NCI-H774 (cell line): ENCODE results near the gene AKAP5.

Experiments used
- DNase-seq: peaks from one replicate; lab custom pipeline; 2025; lab: John Stamatoyannopoulos, UW

AKAP5 gene

GRCh38 chr14:64459405-64460136, 5.7 kb upstream of the AKAP5 start:
- DNase-seq, result no peak

DNA sequence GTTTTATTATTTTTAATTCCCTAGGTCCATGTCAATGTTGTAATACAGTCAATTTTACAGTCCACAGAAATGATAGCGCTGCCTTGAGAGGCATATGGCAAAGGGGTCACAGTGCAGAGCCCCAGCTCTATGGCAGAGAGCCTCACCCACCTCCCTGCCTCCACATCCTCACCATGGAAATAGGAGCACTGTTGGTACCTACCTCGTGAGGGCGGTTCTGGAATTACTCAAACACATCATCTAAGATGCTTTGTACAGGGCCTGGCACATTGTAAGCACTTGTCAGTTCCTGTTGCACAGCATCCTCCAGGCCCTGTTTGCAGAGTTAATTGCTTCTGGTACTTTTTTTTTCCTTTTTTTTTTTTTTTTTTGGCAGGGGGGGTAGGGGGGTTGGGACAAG, 4.1 kb upstream of the AKAP5 start:
- DNase-seq, result no peak

GRCh38 chr14:64463195-64463594, 2.1 kb upstream of the AKAP5 start:
- no peak for DNase-seq

DNA sequence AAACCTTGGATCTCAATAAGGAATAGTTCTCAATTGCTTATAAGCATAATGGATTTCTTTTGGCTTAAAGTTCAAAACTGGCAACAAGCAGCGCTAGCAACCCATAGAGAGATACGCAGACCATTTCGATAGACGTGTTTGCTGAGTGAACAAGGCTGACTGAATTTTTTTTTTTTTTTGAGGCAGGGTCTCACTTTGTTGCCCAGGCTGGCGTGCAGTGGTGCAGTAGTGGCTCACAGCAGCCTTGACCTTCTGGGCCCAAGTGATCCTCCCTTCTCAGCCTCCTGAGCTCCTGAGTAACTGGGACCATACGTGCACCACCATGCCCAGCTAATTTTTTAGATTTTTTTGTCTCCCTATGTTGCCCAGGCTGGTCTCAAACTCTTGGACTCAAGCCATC, 1.4 kb upstream of the AKAP5 start:
- DNase-seq, result no peak

DNA sequence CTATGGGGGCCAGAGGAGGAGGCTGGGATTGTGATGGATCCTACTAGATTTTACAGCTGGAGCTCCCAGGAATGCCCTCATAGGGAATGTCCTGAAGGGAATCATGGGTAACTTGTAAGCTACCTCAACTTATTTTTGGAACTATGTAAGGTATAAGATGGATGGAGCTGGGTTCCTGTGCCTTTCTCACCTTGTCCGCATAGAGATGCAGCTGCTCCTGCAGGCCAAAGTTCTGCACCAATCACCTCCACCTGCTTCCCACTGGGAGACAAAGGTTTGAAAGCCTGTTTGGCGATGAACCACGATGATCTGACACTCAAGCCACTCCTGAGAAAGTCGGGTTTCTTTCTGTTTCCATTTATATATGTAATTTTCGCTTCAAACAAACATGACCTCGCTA, 648 bp upstream of the AKAP5 start:
- DNase-seq, result no peak

DNA sequence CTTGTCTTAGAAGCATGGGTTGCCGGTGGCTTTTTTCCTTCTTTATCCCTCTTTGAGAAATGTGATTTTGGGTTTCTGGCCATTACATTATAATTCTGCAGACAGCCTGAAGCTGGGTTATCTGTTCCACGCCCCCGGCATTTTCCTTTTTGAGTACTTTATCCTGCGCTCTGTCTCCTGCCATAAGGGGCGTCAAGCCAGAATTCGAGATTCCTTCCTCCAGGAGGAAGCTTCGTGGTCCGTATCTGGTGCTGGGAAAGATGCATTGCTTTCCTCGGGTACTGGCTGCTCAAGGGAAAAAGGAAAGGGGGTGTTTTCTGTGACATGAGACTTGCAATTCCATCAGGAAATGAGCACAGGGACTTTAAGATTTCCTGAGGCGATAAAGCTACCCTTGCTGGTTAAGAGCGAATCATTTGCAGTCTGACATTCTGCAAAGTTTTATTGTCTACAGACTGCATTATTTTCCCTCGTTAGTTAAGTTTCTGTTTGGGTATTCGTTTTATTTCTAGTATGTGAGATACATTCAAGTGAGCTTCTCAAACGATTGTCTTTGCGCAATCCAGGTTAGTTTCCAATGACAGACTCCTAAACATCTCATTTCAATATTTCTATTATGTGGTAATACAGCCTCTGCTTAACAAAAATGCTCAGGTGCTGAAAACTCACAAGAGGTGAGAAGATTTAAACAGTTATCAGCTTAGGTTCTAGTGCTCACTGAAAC, 694 bp downstream of the AKAP5 start:
- no peak for DNase-seq

DNA sequence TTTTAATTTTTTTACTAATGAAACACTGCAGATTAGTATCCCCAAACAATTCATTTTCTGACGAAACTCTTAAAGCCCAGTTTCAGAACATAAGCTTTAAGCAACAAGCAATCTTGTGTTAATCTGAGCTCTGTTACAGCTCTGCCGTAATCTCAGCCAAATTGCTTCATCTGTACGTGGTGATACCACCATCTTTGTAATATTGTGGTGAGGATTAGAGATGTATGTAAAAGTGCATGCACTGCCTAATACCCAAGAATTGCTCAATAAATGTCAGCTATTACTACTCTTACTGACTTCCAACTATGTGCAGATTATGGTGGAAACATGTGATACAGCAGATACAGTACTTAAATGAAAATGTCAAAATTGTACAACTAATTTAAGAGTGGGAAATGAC, 1.8 kb downstream of the AKAP5 start:
- no peak for DNase-seq

- DNase-seq, result no peak
These were observed 2.3 kb downstream of the AKAP5 start for GRCh38 chr14:64467566-64467965.

DNA sequence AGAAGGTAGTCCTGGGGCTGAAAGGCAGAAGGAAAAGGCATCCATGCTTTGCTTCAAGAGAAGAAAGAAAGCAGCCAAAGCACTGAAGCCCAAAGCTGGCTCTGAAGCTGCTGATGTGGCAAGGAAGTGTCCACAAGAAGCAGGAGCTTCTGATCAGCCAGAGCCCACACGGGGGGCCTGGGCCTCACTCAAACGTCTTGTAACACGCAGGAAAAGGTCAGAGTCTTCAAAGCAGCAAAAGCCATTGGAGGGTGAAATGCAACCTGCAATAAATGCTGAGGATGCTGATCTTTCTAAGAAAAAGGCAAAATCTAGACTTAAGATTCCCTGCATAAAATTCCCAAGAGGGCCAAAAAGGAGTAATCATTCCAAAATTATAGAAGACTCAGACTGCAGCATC, 3.2 kb downstream of the AKAP5 start:
- DNase-seq, result no peak

DNA sequence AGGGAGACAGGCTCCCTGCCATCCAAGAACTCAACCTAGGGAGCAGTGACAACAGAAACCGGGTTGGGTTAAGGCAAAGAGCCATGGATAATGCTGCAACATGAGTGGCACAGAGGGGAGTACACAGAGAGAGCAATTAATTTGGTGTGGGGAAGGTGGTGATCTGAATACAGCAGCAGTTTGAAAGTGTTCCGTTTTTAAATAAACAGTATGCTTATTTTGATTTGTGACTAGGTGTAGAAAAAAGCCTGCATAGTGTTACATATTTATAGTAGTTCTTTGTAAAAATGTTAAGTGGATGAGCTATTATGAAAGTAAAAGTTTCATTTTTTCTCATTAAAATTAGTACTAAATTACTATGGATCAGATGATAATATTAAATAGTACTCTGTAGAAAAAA, 8.7 kb downstream of the AKAP5 start:
- no peak for DNase-seq

GRCh38 chr14:64474698-64475097, 9.4 kb downstream of the AKAP5 start:
- no peak for DNase-seq

DNA sequence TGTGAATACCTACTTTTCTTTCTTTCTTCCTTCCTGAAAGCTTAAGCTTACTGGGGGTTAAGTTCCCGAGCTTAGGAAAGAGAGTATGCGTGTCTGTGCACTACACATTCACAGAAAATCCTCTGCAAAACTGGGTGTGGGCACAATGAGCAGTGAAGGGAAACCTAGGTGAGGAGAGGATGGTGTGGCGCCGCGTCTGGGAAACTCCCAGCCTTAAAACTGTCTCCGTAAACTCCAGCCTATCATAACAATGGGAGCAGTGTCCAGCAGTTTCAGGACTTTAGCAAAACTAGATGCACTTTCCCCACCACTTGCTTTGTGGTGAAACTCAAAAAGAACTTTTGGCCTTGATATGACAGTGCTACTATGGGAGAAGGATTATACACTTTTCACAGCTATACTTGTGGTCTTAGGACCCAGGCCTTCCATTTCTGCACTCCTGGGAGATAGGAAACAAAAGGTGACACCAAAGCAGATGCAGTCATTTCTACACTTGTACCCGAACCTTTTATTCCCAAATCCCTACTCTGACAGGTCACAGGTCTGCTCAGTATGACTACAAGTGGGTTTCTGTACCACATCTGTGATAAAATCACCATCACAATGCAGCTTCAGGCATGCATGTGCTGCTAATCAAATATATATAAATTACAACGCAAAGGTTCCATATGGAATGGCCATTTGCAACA, 10.4 kb downstream of the AKAP5 start:
- no peak for DNase-seq

GRCh38 chr14:64476438-64476837, 11.1 kb downstream of the AKAP5 start:
- DNase-seq, result no peak

DNA sequence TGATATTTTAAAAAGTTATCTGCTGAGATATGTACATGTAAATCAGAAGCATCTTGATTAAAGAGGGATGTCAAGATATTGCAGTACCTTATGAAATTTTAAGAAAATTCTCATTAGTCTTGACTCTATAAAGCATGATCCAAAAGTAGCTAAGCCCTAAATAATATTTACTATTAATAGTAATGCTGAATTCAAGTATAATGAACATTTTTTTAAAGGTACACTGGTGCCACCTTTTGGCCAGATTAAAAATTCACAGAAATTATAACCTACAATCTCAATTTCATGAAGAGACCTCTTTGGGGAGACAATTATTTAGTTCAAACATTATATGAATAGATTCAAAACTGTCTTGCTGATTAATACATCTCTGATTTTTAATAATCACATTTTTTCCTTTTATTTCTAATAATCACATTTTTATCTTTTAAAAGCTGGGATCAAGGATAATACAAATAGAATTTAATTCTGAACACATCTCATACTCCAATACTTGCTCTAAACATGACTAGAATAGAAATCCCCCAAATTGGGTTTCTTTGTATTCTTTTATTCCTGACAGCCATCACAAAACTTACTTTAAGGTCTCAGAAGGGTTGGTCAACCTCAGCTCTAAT, 13.4 kb downstream of the AKAP5 start:
- no peak for DNase-seq

DNA sequence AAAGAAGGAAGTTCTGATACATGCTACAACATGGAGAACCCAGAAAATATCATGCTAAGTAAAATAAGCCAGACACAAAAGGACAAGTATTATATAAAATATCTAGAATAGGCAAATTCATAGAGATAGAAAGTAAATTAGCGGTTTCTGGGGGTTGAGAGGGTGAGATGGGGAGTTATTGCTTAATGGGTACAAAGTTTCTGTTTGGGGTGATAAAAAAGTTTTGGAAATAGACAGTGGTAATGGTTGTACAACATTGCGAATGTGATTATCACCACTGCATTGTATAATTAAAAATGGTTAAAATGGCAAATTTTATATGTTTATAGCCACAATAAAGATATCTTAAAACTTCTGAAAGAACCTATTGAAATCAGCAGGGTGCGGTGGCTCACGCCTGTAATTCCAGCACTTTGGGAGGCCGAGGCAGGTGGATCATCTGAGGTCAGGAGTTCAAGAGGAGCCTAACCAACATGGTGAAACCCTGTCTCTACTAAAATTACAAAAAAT, 23.3 kb downstream of the AKAP5 start:
- DNase-seq, result no peak

DNA sequence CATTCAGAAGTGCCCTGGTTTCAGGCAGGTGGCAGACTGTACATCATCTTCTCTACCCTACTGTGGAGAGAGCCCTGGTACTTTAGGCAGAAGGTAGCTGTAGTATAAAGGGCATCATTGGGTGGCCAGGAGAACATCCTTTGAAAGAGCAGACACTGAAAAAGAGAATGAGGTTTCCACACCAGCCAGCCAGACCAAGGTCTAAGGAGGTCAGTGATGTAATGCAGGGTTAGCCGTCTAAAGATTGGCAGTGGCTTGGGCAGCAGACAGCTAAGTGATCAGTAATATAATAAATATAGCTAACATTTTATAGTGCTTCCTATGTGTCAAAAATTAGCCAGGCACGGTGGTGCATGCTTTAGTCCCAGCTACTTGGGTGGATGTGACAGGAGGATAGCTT, 26.3 kb downstream of the AKAP5 start:
- DNase-seq, result no peak

- no peak for DNase-seq
These were observed 28.2 kb downstream of the AKAP5 start for GRCh38 chr14:64493455-64493854.

DNA sequence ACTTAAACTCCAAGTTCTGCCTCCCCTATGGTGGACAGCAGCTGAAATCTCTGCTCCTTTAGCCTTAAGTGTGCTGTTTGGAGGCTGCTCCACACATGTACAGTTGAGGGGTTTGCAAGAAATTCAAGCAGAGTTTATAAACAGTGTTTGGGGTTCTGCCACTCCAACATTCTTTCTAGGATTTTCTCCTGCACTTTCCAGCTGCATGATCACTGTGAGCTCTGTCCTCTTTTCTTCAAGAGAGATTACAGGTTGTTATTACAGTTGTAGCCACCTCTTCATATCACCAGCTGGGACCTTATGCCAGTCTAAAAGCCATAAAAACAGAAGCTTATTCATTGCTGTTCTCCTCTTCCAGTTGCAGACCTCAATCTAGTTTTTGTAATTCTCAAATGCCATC, 30.0 kb downstream of the AKAP5 start:
- DNase-seq, result no peak

DNA sequence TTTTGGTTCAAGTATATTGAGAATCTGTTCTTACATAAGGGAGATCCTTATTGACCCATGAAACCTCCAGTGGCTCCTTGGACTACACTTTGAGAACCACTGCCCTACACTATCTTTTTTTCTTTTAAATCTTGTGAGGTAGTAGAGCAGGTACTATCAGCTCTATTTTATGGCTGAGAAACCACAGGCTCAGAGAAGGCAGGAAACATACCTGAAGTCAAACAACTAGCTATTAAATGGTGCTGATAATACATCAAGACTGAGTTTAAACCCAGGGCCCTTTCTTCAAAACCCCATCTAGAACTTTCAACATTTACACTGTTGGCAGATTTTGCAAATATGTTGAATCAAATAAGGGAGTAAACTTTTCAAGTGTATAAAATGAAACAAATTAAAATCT, 31.5 kb downstream of the AKAP5 start:
- DNase-seq, result no peak

GRCh38 chr14:64500088-64500487, 34.8 kb downstream of the AKAP5 start:
- DNase-seq, result no peak

DNA sequence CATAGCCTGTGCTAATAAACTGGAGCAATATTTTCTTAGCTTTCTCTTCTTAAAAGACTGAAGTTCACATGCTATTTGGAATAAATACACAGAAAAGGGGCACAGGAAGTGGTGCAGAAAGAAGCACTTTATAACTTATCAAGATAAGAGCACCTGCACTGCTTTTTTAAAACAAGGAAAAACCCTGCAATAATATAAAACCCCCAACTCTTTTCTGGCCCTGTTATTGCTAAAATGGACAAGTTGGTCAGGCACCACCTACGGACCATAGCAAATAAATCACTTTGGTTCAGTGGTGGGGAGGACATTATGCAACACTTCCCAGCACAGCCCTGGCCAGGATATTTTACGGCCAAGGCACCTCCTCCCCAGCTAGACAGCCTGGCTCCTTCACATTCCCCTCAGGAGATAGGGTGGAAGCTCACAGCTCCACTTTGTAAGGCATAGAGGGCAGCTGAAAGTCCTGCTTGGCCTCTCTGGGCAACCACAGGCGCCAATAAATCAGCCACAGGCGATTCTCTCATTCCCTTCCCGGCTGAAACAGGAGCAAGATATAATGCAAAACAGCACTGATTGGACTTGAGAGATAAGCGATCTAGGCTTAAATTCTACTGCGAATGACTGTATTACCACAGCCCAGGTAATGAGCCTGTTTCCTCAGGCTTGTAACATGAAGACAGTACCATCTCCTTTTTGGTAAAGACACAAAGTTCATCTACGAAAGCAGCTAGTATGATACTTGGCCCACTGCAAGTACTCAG, 36.3 kb downstream of the AKAP5 start:
- no peak for DNase-seq

- DNase-seq, result no peak
These were observed 37.2 kb downstream of the AKAP5 start for GRCh38 chr14:64502456-64502855.
